Activated T-cell treated with anti-CD3 and anti-CD28 coated beads for 48 hours (primary cell): ENCODE data around the gene ANKS1A.

Source experiments
- DNase-seq: peaks from one replicate; pipeline ENCODE4 v3.0.0-alpha.2; 2020; ENCODE audit warnings: low read depth

ANKS1A gene

DNA sequence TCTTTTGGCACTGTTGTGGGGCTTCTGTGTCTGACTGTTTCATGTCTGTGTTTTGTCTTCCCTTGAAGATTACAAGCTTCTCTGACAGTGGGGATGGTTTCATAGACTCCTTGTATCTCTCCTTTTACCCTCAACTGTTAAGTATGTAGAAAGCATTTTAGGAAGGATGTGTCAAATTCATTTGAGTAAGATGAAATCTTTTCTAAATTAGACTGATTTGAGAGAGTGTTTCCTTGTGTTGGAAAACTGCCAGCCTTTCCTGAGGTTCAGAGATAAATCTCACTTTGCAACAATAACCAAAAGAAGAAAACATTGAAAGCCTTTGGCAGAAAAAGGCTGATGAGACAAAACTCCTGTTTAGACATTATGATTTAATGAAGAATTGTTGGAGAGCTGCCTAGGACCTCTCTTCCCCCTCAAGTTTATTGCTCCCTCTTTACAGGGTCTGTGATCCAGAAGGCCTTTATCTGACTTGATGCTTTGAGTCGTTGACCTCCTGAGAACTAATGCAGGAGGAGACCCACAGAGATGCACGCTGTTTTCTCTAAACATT is 68.3 kb downstream of the ANKS1A start:
- no peak for DNase-seq

DNA sequence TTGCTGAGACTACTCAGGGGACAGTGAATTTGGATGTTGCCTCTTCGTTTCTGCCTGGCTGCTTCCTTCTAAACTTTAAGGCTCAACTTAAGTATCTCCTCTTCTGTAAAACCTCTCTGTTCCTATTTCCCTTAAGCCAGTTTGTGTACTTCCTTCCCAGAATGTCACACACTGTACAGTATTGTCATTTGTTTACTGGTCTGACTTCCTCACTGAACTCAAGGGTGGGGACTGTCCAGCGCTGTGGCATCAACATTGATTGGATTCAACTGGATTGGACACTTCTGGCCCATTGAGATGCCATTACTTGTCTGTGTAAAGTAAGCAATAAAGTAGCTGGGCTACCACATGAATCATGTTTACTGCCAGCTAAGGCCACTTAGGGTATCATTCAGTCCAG is 69.7 kb downstream of the ANKS1A start:
- DNase-seq, result no peak

DNA sequence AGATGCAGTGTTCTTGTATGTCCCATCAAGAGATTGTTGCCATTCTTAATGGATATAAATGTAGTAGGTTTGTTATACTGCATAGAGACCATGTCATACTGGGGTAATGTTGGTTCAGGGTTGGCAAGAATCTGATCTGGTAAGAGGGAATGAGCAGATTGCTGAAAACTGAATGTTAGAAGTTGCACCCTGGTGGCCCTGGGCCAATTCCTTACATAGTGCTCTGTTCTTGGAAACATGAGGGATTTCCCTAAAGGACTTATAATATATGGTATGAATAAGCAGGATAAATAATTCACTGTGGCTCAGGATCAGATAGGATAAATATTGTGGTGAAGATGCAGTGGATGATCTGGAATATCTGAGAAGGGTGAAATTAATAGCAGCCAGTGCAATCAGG is 70.2 kb downstream of the ANKS1A start:
- no peak for DNase-seq

DNA sequence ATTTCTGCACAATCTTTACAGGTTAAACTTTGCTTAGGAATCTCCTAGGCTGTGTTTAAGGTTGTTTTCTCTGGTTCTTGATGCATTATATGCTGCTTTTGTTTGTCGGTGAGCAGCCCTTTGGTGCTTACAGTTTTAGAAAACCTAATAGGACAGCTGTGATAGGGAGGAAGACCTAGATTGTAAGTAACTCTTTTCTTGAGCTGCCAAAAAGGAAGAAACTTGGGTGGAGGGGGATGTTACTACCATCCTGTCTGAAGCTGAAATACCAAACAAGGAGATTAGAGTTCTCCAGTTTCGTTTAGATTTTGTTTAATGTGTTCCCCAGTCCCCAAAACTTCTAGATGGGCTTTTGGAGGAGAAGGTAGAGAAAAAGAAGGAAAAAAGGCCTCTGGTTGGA is 72.0 kb downstream of the ANKS1A start:
- DNase-seq, result no peak

DNA sequence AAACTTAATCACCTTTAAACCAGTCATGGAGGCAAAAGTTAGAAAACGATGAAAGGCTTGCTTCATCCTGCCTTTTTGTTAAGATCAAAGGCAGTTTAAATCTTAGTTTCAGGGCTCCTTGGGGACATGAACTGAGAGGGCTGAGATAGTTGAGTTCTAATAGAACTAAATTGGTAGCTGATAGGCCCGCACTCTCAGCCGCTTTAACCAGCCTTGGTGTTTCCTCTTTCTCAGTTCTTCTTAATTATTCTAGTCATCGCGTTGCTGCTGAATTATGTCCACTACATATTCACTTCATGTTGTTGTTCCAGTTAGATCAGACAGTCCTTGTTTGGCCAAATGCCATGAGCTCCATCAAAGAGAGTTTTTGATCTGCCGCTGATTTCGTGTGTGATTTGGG is 72.5 kb downstream of the ANKS1A start:
- DNase-seq, result no peak

DNA sequence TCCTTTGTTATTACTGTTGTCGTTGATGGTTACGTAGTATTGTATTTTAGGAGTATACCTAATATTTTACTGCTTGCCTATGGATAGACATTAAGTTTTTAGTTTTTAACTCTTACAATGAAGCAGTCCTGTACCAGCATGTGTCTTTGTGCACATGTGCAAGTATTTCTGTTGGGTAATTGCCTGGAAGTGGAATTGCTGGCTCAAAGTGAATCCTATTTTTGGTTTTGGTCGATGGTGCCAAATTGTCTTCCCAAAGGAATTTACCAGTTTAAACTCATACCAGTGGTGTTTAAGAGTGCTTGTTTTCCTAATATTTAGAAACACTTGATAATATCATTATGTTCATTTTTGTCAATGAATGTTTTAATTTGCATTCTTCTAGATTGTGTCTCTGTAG is 75.5 kb downstream of the ANKS1A start:
- DNase-seq, result no peak

DNA sequence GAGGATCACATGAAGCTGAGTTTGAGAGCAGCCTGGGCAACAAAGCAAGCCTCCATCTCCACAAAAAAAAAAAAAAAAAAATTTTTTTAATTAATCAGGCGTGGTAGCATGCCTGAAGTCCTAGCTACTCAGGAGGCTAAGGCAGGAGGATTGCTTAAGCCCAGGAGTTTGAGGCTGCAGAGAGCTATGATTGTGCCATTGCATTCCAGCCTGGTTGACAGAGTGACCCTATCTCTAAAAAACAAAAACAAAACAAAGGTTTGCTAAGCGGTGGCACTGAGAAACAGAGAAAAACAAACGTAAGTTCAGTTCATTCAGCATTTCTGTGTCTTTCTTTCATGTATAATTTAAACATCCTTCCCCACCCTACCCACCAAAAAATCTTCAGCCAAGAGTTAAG is 78.4 kb downstream of the ANKS1A start:
- no peak for DNase-seq

DNA sequence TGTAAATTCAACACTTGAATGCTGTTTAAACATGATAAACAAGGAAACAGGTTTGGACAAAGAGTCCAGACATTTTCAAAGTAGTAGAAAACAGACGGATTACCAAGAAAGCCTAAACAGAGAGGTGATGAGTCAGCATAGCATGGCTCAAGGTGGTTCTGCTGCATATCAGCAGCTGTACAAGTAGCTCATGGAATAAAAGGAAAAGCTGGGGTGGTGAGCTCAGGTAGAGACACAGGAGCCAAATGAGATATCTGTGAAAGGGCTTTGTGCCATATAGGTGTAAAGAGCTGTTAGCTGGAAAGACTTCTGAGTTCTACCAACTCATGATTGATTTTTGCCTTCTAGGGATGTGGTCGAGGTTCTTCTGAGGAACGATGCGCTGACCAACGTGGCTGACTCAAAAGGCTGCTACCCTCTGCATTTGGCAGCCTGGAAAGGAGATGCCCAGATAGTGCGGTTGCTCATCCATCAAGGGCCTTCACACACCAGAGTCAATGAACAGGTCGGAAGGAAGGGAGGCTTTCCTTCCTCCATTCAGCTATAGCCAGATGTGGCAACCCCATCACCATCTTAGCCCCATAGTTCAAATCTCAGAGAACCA is 80.7 kb downstream of the ANKS1A start:
- no peak for DNase-seq

DNA sequence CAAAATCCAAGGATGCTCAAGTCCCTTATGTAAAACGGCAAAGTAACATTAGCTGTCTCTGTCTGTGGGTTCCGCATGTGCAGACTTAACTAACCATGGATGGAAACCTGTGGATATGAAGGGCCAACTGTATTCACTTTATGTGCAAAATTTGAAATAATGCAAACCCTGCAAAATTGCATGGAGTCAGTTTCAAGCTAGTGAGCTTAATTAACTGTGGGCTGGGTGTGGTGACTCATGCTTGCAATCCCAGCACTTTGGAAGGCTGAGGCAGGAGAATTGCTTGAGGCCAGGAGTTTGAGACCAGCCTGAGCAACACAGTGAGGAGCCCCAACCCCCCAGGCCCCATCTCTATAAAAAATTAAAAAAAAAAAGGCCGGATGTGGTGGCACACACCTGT is 81.4 kb downstream of the ANKS1A start:
- DNase-seq, result no peak

DNA sequence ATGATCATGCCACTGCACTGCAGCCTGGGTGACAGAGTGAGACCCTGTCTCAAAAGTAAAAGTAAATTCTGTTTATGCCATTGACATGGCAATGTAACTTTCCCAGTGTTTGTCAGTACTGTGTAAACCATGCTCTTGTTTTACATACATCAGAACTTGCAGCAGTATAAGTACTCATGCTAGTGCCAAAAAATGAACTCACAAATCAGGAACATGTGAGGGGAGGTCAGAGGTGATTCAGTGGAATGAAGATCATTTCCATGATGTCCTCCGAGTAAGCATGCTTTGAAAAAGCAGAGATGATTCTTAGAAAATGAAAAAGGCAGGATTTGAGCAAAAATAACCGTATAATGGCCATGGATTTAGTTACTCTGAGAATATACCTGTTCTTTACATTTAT is 81.9 kb downstream of the ANKS1A start:
- DNase-seq, result no peak

DNA sequence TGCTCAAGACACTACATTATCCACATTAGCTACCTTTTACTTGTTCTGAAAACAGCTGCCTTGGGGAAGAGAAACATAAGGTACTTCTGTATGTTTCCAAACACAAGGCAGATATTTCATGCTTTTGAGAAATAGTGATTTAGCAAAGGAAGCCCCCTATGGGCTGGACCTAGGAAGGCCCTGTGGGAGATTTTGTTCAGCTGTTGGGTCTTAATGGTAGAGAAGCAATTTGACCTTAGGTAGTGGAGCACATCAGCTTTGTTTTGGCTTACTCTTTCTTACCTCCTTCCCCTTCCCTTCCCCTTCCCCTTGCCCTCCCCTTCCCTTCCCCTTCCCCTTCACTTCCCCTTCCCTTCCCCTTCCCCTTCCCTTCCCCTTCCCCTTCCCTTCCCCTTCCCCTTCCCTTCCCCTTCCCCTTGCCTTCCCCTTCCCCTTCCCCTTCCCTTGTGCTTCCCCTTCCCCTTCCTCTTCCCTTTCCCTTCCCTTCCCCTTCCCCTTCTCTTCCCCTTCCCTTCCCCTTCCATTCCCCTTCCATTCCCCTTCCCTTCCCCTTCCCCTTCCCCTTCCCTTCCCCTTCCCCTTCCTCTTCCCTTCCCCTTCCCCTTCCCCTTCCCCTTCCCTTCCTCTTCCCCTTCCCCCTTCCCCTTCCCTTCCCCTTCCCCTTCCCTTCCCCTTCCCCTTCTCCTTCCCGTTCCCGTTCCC is 84.6 kb downstream of the ANKS1A start:
- no peak for DNase-seq

DNA sequence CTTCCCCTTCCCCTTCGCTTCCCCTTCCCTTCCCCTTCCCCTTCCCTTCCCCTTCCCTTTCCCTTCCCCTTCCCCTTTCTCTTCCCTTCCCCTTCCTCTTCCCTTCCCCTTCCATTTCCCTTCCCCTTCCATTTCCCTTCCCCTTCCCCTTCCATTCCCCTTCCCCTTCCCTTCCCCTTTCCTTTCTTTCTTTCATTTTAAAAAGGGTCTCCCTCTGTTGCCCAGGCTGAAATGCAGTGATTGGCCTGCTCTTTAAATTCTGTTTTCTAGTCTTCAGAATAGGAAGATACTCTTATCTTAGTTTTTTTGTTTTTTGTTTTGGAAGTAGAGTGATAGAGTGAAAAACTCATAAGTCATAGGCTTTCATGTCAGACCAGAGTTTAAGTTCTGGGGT is 85.2 kb downstream of the ANKS1A start:
- no peak for DNase-seq

DNA sequence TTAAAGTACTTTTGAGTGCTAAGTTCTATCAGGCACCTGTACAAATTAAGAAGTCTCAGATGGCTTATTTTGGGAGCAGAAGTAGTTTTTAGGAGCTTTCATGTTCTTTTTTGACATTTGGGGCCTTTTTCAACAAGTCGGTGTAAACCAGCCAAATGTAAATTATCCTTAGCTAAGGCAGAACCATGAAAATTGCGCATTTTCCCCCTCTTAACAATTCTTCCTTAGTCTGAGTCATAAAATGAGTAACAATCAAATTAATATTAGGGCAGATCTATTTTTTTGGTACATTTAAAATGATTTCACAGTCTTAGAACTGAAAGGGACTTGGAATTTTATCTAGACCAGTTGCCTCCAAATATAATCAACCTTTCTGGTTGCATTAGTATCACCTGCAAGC is 87.2 kb downstream of the ANKS1A start:
- no peak for DNase-seq

DNA sequence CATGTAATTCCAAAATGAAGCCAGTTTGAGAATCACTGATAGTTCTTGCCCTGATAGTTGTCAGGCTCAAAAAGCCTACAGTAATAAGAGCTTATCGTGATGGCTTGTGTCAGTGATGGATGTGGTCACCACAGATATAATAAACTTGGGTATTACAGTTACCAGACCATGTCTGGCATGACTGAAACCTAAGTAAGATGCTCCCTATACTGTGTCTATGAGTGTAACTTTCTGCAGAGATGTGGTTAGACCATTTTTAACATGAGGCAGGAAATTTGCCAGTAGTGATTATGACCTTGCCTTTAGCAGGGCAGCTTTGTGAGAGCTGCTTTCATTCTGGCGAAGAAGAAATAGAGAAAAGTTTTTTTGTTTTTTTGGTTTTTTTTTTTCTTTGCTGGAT is 90.2 kb downstream of the ANKS1A start:
- no peak for DNase-seq

DNA sequence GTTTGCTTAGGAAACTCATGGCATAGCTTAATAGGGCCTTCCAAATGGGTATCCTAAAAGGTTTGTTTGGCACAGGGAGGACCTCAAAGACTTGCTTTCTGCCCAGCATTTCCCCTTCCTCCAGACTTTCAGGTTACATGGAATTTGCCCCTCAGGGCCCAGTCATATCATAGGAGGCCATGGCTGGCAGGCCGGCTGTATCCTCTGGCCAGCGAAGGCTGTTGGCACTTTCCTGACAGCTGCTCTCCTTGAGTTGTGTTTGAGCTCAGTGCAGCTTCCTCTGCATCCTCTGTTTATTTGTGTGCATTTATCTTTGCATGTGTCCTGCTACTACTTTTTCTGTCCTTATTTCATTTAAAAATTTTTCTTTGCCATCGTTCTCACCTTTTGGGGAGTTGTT is 90.9 kb downstream of the ANKS1A start:
- no peak for DNase-seq

DNA sequence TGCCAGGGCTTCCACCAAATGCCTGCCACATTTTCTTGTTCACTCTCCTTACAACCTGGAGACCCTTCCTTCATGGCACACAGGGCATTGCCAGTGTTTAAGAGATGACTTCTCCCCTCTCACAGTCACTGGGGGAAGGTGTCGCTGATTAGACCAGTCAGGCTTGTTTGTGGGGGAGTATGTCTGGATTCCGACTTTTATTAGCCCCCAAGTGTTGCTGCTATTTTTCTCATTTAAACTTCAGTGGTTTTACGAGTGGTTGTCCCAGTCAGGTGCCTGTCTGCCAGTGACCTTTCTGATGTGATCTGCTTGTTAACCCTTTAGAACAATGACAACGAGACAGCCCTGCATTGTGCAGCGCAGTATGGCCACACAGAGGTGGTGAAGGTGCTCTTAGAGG is 92.3 kb downstream of the ANKS1A start:
- no peak for DNase-seq

DNA sequence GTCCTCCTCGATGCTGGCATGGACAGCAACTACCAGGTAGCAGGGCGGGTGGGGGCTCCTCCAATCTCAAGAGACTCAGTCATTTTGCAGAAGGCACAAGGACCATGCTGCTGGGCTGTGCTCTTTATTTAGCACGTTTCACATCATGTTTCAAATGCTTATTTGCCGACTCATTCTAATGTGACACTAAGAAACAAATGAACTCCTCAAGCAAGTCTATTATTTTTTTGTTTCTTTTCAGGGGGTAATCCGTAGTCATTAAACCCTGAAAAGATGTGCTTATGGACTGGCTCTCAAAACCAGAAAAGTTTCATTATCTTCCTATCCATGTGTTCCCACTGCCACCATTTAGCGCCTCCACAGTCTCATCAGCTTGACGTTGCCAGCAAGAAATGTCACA is 92.9 kb downstream of the ANKS1A start:
- no peak for DNase-seq

DNA sequence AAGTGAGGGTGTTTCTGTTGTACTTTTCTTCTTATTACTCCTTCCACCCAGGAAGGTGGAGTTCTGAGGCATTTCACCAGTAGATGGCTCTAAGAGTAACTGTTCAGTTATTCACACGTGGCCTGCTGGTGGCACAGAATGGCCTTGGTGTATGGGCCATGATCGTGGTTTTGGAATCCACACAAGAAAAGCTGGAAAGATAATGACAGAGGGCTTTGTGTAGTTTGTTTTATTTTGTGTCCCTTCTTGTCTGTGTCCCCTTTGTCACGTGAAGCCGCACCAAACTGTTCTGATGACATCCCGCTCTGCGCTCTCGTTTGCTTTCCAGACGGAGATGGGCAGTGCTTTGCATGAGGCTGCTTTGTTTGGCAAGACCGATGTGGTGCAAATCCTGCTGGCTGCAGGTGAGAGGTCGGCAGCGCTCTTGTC is 93.4 kb downstream of the ANKS1A start:
- DNase-seq, result no peak

DNA sequence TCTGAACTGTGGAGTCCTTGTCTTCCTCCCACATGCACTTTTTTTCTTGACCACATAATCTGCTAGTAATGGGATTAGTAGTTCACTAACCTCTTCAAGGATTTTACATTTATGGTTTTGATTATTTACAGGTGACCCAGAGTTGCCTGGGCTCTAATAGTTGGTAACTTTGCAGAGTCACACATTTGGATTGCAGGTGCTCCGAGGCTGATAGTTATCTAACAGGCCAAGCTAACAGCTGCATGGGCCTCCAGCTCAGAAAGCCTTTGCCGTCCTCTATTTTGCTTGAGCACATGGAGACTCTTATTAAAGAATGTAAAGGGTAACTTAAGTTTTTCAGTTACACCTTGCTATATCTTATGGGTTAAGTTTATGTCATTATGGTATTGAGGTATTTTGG is 95.4 kb downstream of the ANKS1A start:
- DNase-seq, result no peak

DNA sequence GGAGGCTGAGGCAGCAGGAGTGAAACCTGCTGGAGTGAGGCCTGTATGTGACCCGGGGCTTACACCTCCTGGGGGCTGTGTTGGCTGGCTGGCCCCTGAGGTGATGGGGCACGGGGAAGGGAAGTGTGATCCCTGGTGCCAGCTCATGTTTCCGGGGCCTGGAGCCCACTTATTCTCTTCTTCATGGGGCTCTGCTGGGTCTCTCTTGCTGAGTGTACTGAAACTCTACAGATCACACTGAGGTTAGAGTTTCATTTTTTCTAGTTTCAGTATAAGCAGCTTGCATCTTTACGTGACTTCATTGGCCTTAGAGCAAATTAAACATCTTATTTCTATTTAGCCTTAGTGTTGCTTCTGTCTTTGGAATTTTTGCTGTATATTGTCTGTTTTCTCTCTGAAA is 96.2 kb downstream of the ANKS1A start:
- no peak for DNase-seq

DNA sequence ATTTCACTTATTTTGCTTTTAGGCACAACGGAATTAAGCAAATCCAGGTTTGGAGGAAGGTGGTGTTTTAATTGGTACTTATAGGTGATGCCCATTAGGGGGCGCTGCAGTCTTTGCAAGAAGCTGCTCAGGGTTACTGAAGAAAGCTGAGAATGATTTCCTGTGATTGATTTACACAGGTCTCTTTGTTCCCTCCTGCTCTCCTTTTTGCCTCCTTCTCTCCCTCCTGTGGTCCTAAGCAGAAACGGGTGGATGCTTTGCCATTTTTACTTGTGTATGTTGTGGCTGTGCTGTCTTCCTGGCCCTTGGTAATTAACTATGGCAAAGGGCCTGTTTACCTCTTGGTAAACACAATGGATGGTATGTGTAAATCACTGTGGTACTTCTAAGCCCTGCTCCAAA is 97.8 kb downstream of the ANKS1A start:
- peak; percentile 29 for DNase-seq

DNA sequence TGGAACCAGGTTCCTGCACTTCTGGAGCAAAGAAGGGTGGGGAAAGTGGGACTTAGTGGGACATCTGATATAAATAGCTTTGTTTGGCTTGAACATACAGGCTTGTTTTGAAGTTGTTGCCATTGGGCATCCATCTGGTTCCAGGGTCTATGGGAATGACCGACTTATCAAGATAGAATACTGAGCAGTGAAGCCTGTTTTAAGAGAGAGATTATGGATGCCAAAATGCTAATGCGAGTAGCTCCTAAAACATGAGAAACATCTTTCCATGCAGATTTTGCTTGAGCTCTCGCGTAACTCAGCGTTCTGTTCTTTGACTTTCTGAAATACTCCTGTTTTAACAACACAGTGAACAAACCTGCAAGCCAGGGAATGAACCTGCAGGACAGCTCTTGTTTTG is 98.5 kb downstream of the ANKS1A start:
- no peak for DNase-seq

DNA sequence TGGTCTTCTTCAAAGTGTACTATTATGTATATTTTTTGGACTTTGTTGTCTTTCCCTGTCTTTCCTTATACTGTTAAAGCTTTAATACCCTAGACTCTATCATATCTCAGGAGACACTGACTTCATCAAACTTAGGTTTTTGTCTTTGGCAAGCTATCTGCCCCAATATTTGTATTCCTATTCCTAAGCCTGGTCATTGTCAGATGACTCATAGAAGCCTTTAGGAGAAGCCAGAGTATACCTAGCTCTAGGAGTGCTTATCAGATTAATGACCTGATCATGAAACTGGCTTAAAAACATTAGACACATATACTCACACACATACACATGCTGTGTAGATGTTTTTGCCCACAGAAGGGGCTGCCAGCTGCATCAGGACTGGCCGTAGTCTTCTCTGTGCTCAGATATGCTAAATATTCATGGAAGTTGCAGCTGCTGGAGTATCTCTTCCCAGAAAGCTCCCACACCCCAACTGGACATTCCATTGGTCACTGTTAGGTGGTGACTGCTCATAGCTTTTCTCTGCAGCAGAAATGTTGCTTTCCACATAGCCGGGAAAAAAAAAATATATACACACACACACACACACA is 102.0 kb downstream of the ANKS1A start:
- no peak for DNase-seq

DNA sequence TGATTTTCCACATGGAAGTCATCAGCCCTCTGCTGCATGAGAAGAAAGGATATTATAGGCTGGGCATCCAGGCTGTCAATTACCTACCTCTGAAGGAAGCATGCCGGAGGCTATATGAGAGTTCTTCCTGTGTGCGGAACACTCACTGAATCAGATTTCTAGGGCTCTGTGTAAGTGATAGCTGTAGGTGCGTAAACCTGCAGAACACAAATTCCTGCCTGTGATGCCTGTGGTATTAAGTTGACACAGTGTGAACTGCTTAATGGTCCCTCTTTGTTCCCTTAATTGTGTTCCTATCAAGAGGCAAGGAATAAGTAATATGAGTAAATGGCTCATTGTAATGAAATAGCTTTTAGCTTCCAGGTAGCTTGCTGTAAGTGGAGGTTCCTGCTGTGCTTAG is 103.3 kb downstream of the ANKS1A start:
- DNase-seq, result no peak
